BE2C (cell line): ENCODE data around the gene TBC1D5.
"Not testable (repeated sequence)": the region's sequence is repeated elsewhere in the genome, so short reads cannot be mapped to it uniquely, and the experiment has no call there.

Experiments
- DNase-seq: peaks from one replicate; pipeline ENCODE4 v3.0.0-alpha.2; 2020
- H3K27me3 ChIP-seq: fragments of 250-450 bp; sonication (Bioruptor Pico); 2 replicates; pipeline ENCODE4 v1.5.1; 2020; ENCODE audit warnings: mild to moderate bottlenecking
- H3K36me3 ChIP-seq: fragments of 250-450 bp; sonication (Bioruptor Pico); 2 replicates; pipeline ENCODE4 v1.5.1; 2020; ENCODE audit warnings: mild to moderate bottlenecking
- H3K4me1 ChIP-seq: fragments of 250-450 bp; sonication (Bioruptor Pico); 2 replicates; pipeline ENCODE4 v1.5.1; 2020
- H3K4me3 ChIP-seq: 2 replicates; pipeline ENCODE4 v1.5.1; 2011; ENCODE audit warnings: low read depth, low read length
- H3K9me3 ChIP-seq: fragments of 250-450 bp; sonication (Bioruptor Pico); 2 replicates; pipeline ENCODE4 v1.5.1; 2020
- TF ChIP-seq, protein P1 (sequence below): IDR thresholded peaks from 2 replicates; pipeline ENCODE4 v1.5.1; 2012; ENCODE audit warnings: mild to moderate bottlenecking, low read depth, low read length

Gene TBC1D5

DNA sequence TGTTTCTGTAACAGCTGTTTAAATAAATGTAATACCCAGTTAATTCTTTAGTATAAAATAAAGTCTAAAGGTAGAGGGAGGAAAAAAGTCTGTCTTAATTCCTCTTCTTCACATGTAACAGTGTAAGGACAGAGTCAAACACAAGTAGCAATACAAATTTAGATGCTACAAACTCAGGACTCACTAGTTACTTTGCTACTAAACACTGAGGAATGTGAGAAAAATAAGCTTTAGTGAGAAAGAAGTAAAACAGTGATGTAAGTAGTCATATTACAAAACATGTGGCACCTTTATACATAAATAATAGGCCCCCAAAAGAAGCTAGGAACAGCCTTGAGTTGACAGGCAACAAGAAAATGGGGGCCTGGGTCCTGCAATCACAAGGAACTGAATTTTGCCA, 113.0 kb downstream of the TBC1D5 start:
- Histone ChIP-seq H3K4me3 (no peak overlapping the region), H3K27me3 (no peaks in the 10 kb centered on the region), H3K9me3 (no peaks in the 10 kb centered on the region), H3K36me3 (no peaks in the 10 kb centered on the region), H3K4me1 (no peaks in the 10 kb centered on the region)
- DNase-seq: no peak
- TF ChIP-seq, protein P1, sequence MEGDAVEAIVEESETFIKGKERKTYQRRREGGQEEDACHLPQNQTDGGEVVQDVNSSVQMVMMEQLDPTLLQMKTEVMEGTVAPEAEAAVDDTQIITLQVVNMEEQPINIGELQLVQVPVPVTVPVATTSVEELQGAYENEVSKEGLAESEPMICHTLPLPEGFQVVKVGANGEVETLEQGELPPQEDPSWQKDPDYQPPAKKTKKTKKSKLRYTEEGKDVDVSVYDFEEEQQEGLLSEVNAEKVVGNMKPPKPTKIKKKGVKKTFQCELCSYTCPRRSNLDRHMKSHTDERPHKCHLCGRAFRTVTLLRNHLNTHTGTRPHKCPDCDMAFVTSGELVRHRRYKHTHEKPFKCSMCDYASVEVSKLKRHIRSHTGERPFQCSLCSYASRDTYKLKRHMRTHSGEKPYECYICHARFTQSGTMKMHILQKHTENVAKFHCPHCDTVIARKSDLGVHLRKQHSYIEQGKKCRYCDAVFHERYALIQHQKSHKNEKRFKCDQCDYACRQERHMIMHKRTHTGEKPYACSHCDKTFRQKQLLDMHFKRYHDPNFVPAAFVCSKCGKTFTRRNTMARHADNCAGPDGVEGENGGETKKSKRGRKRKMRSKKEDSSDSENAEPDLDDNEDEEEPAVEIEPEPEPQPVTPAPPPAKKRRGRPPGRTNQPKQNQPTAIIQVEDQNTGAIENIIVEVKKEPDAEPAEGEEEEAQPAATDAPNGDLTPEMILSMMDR: no peak

DNA sequence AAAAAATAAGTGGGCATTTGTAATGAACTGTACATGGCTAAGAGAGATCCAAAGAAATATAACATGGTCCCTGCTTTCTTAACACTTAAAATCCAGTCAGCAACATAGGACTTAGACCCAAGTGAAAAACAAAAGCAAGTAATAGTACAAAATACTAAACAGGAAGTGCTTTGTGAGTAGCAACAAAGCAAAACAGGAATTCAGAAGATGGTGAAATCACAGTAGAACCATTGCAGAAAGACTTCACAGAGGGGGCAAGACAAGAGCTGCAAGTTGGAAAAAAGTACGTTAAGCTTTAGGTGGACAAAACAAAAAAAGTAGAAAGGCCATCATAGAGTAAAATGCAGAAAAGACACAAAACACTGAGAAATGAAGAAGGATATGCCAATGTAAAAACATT, 116.0 kb downstream of the TBC1D5 start:
- TF ChIP-seq, protein P1: no peak
- no peak overlapping the region for H3K4me3 ChIP-seq
- no peak for DNase-seq
- no peaks in the 10 kb centered on the region for H3K27me3 ChIP-seq
- H3K4me1 ChIP-seq: no peaks in the 10 kb centered on the region
- H3K9me3 ChIP-seq: no peaks in the 10 kb centered on the region
- H3K36me3 ChIP-seq: no peaks in the 10 kb centered on the region

DNA sequence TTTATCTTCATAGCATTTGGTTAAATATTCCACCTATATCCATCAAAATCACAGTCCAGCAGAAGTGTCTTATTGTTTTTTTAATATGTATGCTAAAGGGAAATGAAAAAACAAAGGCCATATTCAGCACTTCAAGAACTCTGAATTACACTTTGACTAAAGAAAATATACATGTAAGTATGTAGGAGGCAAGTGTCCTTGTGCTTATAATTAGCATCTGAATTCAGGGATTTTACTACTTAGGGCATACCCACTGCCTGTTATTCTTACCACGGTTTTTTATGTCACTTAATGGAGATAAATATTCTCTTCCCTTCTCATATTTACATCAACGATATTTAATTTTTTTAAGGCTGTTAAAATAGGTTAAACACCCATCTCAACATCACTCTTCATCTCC, 117.3 kb downstream of the TBC1D5 start:
- no peak overlapping the region for H3K4me3 ChIP-seq
- H3K9me3 ChIP-seq: no peaks in the 10 kb centered on the region
- H3K27me3 ChIP-seq: no peaks in the 10 kb centered on the region
- H3K4me1 ChIP-seq: no peaks in the 10 kb centered on the region
- TF ChIP-seq, protein P1: no peak
- H3K36me3 ChIP-seq: no peaks in the 10 kb centered on the region
- DNase-seq: no peak

DNA sequence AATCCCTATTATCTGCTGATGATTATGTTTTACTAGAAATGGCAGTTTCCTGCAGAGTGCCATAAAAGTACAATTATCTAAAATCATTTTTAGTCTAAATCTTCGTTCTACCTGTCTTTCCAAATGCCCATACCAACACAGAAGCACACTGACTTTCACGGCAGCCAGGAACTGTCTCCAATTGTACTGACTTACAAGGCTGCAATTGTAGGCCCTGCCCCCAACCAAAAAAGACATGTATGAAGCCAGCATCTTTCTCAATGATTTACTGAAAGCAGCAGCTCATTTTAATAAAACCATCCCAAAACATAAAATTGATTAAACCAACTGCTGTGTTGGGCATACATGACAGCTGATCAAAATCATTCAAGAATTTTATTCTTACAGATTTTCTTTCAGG, 119.0 kb downstream of the TBC1D5 start:
- no peaks in the 10 kb centered on the region for H3K4me1 ChIP-seq
- no peaks in the 10 kb centered on the region for H3K9me3 ChIP-seq

DNA sequence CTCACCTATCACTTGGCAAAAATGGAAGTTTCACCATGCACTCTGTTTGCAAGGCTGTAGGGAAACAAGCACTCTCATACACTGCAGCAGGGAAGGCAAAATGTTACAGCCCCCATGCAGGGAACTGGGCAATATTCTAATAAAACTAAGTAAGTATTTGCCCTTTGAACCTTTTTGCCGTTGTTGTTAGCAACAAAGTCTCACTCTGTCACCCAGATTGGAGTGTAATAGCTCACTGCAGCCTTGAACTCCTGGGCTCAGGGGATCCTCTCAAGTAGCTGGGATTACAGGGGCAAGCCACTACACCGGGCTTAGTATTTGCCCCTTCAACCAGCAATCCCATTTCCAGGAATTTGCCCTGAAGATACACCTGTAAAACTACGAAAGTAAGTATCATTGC, 122.5 kb downstream of the TBC1D5 start:
- Histone ChIP-seq H3K4me1 (no peaks in the 10 kb centered on the region), H3K9me3 (no peaks in the 10 kb centered on the region), H3K36me3 (no peaks in the 10 kb centered on the region), H3K27me3 (no peaks in the 10 kb centered on the region), H3K4me3 (no peak overlapping the region)
- TF ChIP-seq, protein P1: no peak
- DNase-seq: no peak

More for the DNA sequence above, 119.0 kb downstream of the TBC1D5 start:
- TF ChIP-seq, protein P1: no peak
- DNase-seq: no peak
- H3K27me3 ChIP-seq: no peaks in the 10 kb centered on the region
- H3K36me3 ChIP-seq: no peaks in the 10 kb centered on the region
- no peak overlapping the region for H3K4me3 ChIP-seq

DNA sequence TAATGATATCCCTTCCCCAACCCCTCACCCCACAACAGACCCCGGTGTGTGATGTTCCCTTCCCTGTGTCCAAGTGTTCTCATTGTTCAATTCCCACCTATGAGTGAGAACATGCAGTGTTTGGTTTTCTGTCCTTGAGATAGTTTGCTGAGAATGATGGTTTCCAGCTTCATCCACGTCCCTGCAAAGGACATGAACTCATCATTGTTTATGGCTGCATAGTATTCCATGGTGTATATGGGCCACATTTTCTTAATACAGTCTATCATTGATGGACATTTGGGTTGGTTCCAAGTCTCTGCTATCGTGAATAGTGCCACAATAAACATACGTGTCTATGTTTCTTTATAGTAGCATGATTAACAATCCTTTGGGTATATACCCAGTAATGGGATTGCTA, 129.4 kb downstream of the TBC1D5 start:
- not testable (repeated sequence) for DNase-seq, H3K9me3 ChIP-seq, H3K36me3 ChIP-seq, H3K4me1 ChIP-seq, H3K27me3 ChIP-seq, H3K4me3 ChIP-seq

DNA sequence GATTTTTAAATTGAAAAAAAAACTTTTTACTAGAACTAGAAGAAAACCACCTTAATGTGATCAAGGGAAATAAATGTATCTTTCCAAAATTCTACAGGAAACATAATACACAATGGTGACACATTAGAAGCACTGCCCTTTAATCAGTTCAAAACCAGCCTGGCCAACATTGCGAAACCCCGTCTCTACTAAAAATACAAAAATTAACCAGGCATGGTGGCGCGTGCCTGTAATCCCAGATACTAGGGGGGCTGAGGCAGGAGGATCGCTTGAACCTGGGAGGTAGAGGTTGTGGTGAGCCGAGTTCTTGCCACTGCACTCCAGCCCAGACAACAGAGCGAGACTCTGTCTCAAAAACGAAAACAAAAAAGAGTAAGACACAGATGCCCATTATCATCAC, 134.5 kb downstream of the TBC1D5 start:
- TF ChIP-seq, protein P1: no peak
- Histone ChIP-seq H3K4me3 (no peak overlapping the region), H3K4me1 (no peaks in the 10 kb centered on the region), H3K36me3 (no peaks in the 10 kb centered on the region), H3K9me3 (no peaks in the 10 kb centered on the region), H3K27me3 (no peaks in the 10 kb centered on the region)
- DNase-seq: no peak
